ENCODE results near the gene CYFIP2. TPM values are rescaled to one million over a fixed set of nuclear protein-coding genes. Genes with fewer than 3 reads are reported as not detected.

The CYFIP2 gene
- polyA plus RNA-seq, 1 donor from 2014 or later, result 59.7 TPM

DNA sequence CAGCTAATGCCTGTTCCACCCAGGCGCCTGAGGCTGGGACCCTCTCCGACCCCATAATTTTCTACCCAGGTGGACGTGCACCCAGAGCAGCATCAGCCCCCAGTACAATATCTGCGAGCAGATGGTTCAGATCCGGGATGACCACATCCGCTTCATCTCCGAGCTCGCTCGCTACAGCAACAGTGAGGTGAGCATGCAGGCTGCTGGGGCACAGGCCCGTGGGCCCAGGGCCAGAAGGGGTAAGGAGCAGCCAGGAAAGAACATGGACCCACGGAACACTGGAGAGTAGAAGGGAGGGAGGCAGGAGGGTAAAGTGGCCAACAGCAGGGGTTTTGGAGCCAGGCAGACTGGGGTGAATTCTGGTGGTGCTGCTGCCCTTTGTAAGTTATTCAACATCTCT is 45.7 kb downstream of the CYFIP2 start:
- Histone ChIP-seq H3K9me3 (ENCODE audit: low read length) (no peaks in the 10 kb centered on the region), H3K36me3 (ENCODE audit: insufficient read depth, low read length) (peaks cover 18% of the 10 kb centered on the region), H3K27me3 (ENCODE audit: insufficient read depth, low read depth, low read length) (no peaks in the 10 kb centered on the region), H3K4me3 (ENCODE audit: low read length) (no peak overlapping the region), H3K9me2 (ENCODE audit: insufficient read depth, low read length) (no peaks in the 10 kb centered on the region), H3K27ac (ENCODE audit: low read length) (no peak overlapping the region), H3K79me2 (replicated peaks; ENCODE audit: insufficient read depth, low read length) (no peaks in the 10 kb centered on the region), H4K20me1 (ENCODE audit: insufficient read depth) (no peaks in the 10 kb centered on the region), H3F3A (ENCODE audit: insufficient read depth, low read length, poor library complexity, severe bottlenecking) (no peaks in the 10 kb centered on the region), H3K9ac (ENCODE audit: low read length) (no peak overlapping the region), H2AFZ (ENCODE audit: low read depth, low read length) (no peak overlapping the region), H3K4me2 (ENCODE audit: low read length) (no peak overlapping the region)
- TF ChIP-seq SMC3 (conservative IDR thresholded peaks at IDR 0.05; ENCODE audit: poor library complexity) (no peak), RAD21 (conservative IDR thresholded peaks at IDR 0.05) (no peak), MXI1 (conservative IDR thresholded peaks at IDR 0.05; ENCODE audit: poor library complexity, severe bottlenecking) (no peak), TAF1 (IDR thresholded peaks at IDR 0.05; ENCODE audit: low read depth) (no peak), EP300 (conservative IDR thresholded peaks at IDR 0.05; ENCODE audit: poor library complexity, severe bottlenecking) (no peak), EZH2 (IDR thresholded peaks at IDR 0.05; ENCODE audit: borderline replicate concordance, insufficient read depth, low read length, poor library complexity, severe bottlenecking) (no peak), POLR2AphosphoS5 (IDR thresholded peaks at IDR 0.05) (no peak), REST (IDR thresholded peaks at IDR 0.05; ENCODE audit: borderline replicate concordance) (no peak)
- TF ChIP-seq, protein P1, sequence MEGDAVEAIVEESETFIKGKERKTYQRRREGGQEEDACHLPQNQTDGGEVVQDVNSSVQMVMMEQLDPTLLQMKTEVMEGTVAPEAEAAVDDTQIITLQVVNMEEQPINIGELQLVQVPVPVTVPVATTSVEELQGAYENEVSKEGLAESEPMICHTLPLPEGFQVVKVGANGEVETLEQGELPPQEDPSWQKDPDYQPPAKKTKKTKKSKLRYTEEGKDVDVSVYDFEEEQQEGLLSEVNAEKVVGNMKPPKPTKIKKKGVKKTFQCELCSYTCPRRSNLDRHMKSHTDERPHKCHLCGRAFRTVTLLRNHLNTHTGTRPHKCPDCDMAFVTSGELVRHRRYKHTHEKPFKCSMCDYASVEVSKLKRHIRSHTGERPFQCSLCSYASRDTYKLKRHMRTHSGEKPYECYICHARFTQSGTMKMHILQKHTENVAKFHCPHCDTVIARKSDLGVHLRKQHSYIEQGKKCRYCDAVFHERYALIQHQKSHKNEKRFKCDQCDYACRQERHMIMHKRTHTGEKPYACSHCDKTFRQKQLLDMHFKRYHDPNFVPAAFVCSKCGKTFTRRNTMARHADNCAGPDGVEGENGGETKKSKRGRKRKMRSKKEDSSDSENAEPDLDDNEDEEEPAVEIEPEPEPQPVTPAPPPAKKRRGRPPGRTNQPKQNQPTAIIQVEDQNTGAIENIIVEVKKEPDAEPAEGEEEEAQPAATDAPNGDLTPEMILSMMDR (IDR thresholded peaks at IDR 0.05; ENCODE audit: poor library complexity, severe bottlenecking), result no peak

DNA sequence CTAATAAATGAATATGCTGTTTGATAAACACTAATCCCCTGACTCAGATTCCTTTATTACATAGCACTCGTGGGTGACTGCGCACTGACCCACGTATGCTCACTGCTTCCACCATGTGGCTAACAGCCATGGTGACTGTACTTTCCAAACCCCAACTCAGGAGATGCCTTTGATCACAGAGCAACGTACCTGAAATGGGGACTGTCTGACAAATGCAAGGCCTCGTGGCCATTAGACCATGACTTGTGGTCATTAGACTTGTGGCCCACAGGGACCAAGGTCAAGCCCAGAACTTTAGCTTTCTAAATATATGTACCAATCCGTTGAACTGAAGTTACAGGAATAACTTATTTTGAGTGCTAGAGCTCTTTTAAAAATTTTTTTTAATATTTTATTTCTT is 46.6 kb downstream of the CYFIP2 start:
- Histone ChIP-seq H3K79me2 (replicated peaks; ENCODE audit: insufficient read depth, low read length) (no peaks in the 10 kb centered on the region), H3K4me3 (ENCODE audit: low read length) (no peak overlapping the region), H3K27ac (ENCODE audit: low read length) (no peak overlapping the region), H4K20me1 (ENCODE audit: insufficient read depth) (no peaks in the 10 kb centered on the region), H2AFZ (ENCODE audit: low read depth, low read length) (no peak overlapping the region), H3K27me3 (ENCODE audit: insufficient read depth, low read depth, low read length) (no peaks in the 10 kb centered on the region), H3K9ac (ENCODE audit: low read length) (no peak overlapping the region), H3K4me2 (ENCODE audit: low read length) (no peak overlapping the region), H3K9me3 (ENCODE audit: low read length) (no peaks in the 10 kb centered on the region), H3K36me3 (ENCODE audit: insufficient read depth, low read length) (peaks cover 18% of the 10 kb centered on the region), H3K9me2 (ENCODE audit: insufficient read depth, low read length) (no peaks in the 10 kb centered on the region), H3F3A (ENCODE audit: insufficient read depth, low read length, poor library complexity, severe bottlenecking) (no peaks in the 10 kb centered on the region)
- TF ChIP-seq POLR2AphosphoS5 (IDR thresholded peaks at IDR 0.05), result no peak
- TF ChIP-seq, protein P1 (IDR thresholded peaks at IDR 0.05; ENCODE audit: poor library complexity, severe bottlenecking), result peak; percentile 77
- no peak for TF ChIP-seq EZH2 (IDR thresholded peaks at IDR 0.05; ENCODE audit: borderline replicate concordance, insufficient read depth, low read length, poor library complexity, severe bottlenecking)
- TF ChIP-seq TAF1 (IDR thresholded peaks at IDR 0.05; ENCODE audit: low read depth), result no peak
- TF ChIP-seq RAD21 (conservative IDR thresholded peaks at IDR 0.05), result peak; percentile 73
- no peak for TF ChIP-seq EP300 (conservative IDR thresholded peaks at IDR 0.05; ENCODE audit: poor library complexity, severe bottlenecking)
- TF ChIP-seq SMC3 (conservative IDR thresholded peaks at IDR 0.05; ENCODE audit: poor library complexity), result peak; percentile 88
